GM23338 (cell line): ENCODE data around the gene S100PBP. TPM values are rescaled to one million over a fixed set of nuclear protein-coding genes. Genes with fewer than 3 reads are reported as not detected.

Experiments used
- ATAC-seq: fragments of 200-7000 bp; cut with Tn5 transposase; 3 replicates; pipeline ENCODE4 v1.9.1; 2020
- DNase-seq: peaks from one replicate; pipeline ENCODE4 v3.0.0-alpha.2; 2015; ENCODE audit warnings: low spot score
- H2AFZ ChIP-seq: fragments of 200-600 bp; sonication (generic); 2 replicates; pipeline ENCODE4 v1.8.0; 2016; ENCODE audit warnings: antibody characterized with exemption, mild to moderate bottlenecking, moderate library complexity
- H3F3A ChIP-seq: fragments of 200-600 bp; sonication (generic); replicated peaks from 2 replicates; pipeline ENCODE4 v1.8.0; 2017; ENCODE audit warnings: antibody characterized with exemption, mixed run types, low read depth
- H3K27ac ChIP-seq: fragments of 200-600 bp; sonication (generic); 2 replicates; pipeline ENCODE4 v1.6.1; 2016; ENCODE audit warnings: low read depth
- H3K27me3 ChIP-seq: fragments of 200-600 bp; sonication (generic); 2 replicates; pipeline ENCODE4 v1.8.0; 2016; ENCODE audit warnings: mild to moderate bottlenecking, mixed run types, moderate library complexity; ENCODE audit not compliant: insufficient read depth
- H3K36me3 ChIP-seq: fragments of 200-600 bp; sonication (generic); 2 replicates; pipeline ENCODE4 v1.8.0; 2016; ENCODE audit warnings: mild to moderate bottlenecking; ENCODE audit not compliant: insufficient read depth
- H3K4me1 ChIP-seq: fragments of 200-600 bp; sonication (generic); 2 replicates; pipeline ENCODE4 v1.8.0; 2016; ENCODE audit warnings: mild to moderate bottlenecking, moderate library complexity; ENCODE audit not compliant: insufficient read depth
- H3K4me2 ChIP-seq: fragments of 200-600 bp; sonication (generic); 2 replicates; pipeline ENCODE4 v1.7.1; 2017; ENCODE audit warnings: mixed run types
- H3K4me3 ChIP-seq: fragments of 200-600 bp; sonication (generic); 2 replicates; pipeline ENCODE4 v1.6.1; 2016; ENCODE audit warnings: mixed run types
- H3K79me2 ChIP-seq: fragments of 200-600 bp; sonication (generic); replicated peaks from 2 replicates; pipeline ENCODE4 v1.8.0; 2017; ENCODE audit warnings: mild to moderate bottlenecking; ENCODE audit not compliant: insufficient read depth
- H3K9me2 ChIP-seq: fragments of 200-600 bp; sonication (generic); 2 replicates; pipeline ENCODE4 v1.8.0; 2017; ENCODE audit not compliant: insufficient read depth
- H4K20me1 ChIP-seq: fragments of 200-600 bp; sonication (generic); replicated peaks from 2 replicates; pipeline ENCODE4 v1.8.0; 2017; ENCODE audit warnings: mild to moderate bottlenecking; ENCODE audit not compliant: insufficient read depth
- H3K27ac Mint-ChIP-seq: 2 replicates; pipeline ENCODE4 v1.8.0; 2020; ENCODE audit warnings: inconsistent platforms, mild to moderate bottlenecking, moderate library complexity, mixed read lengths
- H3K27me3 Mint-ChIP-seq: 3 replicates; pipeline ENCODE4 v1.8.0; 2022; ENCODE audit warnings: low read depth, mild to moderate bottlenecking, moderate library complexity, mixed read lengths, inconsistent platforms; ENCODE audit not compliant: insufficient read depth, poor library complexity
- H3K36me3 Mint-ChIP-seq: 3 replicates; pipeline ENCODE4 v1.8.0; 2021; ENCODE audit warnings: low read depth, mild to moderate bottlenecking, inconsistent platforms, moderate library complexity, mixed read lengths
- H3K4me1 Mint-ChIP-seq: 3 replicates; pipeline ENCODE4 v1.8.0; 2020; ENCODE audit warnings: mild to moderate bottlenecking, inconsistent platforms, mixed read lengths
- H3K4me3 Mint-ChIP-seq: 3 replicates; pipeline ENCODE4 v1.8.0; 2021; ENCODE audit warnings: moderate library complexity, mild to moderate bottlenecking, inconsistent platforms, mixed read lengths
- H3K9me3 Mint-ChIP-seq: 3 replicates; pipeline ENCODE4 v1.8.0; 2020; ENCODE audit warnings: moderate library complexity, mild to moderate bottlenecking, inconsistent platforms, mixed read lengths
- CREB1 ChIP-seq: fragments of 250-450 bp; sonication (Bioruptor Pico); IDR thresholded peaks from 2 replicates; pipeline ENCODE4 v1.5.0; 2020; ENCODE audit warnings: low read depth, mild to moderate bottlenecking, moderate library complexity
- EZH2 ChIP-seq: fragments of 200-600 bp; sonication (generic); IDR thresholded peaks from one replicate; pipeline ENCODE4 v1.8.0; 2017; ENCODE audit warnings: antibody characterized with exemption, mild to moderate bottlenecking, low read depth; ENCODE audit not compliant: unreplicated experiment
- NANOG ChIP-seq: IDR thresholded peaks from 2 replicates; pipeline ENCODE4 v1.6.1; 2016; ENCODE audit warnings: antibody characterized with exemption, borderline replicate concordance
- POLR2AphosphoS5 ChIP-seq: IDR thresholded peaks from 2 replicates; pipeline ENCODE4 v1.6.1; 2016; ENCODE audit warnings: antibody characterized with exemption, low read depth
- ZNF462 ChIP-seq: fragments of 250-450 bp; sonication (Bioruptor Pico); IDR thresholded peaks from 2 replicates; pipeline ENCODE4 v1.5.0; 2020; ENCODE audit warnings: mild to moderate bottlenecking, moderate library complexity
- polyA plus RNA-seq: library from polyadenylated mRNA; unstranded; fragments of >200 nt; fragmentation: Nextera tagmentation; extraction: Ambion mirVana; gene quantifications from 2 replicates; pipeline ENCODE4 v1.2.1, GENCODE V29; 2016
- total RNA-seq: library from RNA; depleted of rRNA; stranded (reverse); fragments of >200 nt; shearing (Covaris generic); gene quantifications from 2 replicates; pipeline ENCODE4 v1.2.3, GENCODE V29; 2014

Gene S100PBP
- total and polyA plus RNA-seq, 2 experiments from 2014 or later = 30.6 to 65.2 TPM

GRCh38 chr1:32870615-32871363 lies 53.3 kb downstream of the S100PBP start, which contains the start of gene FNDC5:
FNDC5 (minus strand) TSS chr1:32870912.
- Histone ChIP-seq H3K79me2 (no peaks in the 10 kb centered on the region), H3K36me3 (no peaks in the 10 kb centered on the region), H3K4me2 (peak within 1 kb of the TSS; percentile 88), H2AFZ (peak within 1 kb of the TSS; percentile 66; the same call in 1 of the 2 replicates), H4K20me1 (no peaks in the 10 kb centered on the region), H3K4me1 (peaks cover 25% of the 10 kb centered on the region; the same call in 1 of the 2 replicates), H3K9me2 (no peaks in the 10 kb centered on the region), H3K27me3 (peaks cover 38% of the 10 kb centered on the region), H3F3A (peaks cover 9% of the 10 kb centered on the region; the same call in 1 of the 2 replicates), H3K4me3 (peak within 1 kb of the TSS; percentile 61), H3K27ac (no peak within 1 kb of the TSS)
- ATAC-seq (peak; percentile 63), DNase-seq (peak; percentile 72)
- TF ChIP-seq CREB1 (CRISPR knock-in tag) (no peak), POLR2AphosphoS5 (no peak), ZNF462 (CRISPR knock-in tag) (no peak), NANOG (no peak), EZH2 (peak; percentile 42)
- Mint-ChIP-seq H3K4me3 (peak within 1 kb of the TSS; percentile 74), H3K36me3 (no peaks in the 10 kb centered on the region; the same call in 2 of the 3 replicates), H3K4me1 (peaks cover 33% of the 10 kb centered on the region), H3K27ac (no peak within 1 kb of the TSS), H3K9me3 (no peaks in the 10 kb centered on the region; the same call in 2 of the 3 replicates), H3K27me3 (peaks cover 31% of the 10 kb centered on the region)
